HG03045 (cell line): ENCODE data around the gene HNRNPUL2.

ENCODE experiments used
- ATAC-seq: cut with Tn5 transposase; IDR thresholded peaks from one replicate; pipeline ENCODE4 v1.9.1; 2021; ENCODE audit warnings: mild to moderate bottlenecking, moderate library complexity; ENCODE audit not compliant: unreplicated experiment

The HNRNPUL2 gene

DNA sequence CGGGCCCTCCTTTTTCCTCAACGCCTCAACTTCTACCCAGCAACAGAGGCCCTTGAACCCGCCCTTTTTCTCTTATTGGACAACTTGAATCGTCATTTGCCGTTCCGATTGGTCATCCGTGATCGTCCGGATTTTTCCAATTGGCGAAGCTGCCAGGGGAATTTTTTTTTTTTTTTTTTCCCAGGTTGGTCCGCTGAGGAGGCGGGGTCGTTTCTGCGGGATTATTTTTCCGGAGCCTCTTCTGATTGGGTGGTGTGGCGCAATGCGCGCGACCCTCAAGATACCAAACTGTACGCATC, 564 bp upstream of the HNRNPUL2 start:
- ATAC-seq: peak; percentile 53

DNA sequence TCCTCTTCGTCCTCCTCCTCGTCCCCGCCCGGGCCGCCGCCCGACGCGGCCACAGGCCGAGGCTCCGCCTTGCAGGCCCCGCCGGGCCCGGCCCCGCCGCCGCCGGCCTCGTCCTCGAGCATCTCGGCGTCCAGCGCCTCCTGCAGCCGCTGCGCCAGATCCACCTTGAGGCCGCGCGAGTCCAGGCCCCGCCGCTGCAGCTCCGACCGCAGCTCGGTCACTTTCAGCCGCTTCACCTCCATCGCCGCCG, 417 bp downstream of the HNRNPUL2 start:
- ATAC-seq: no peak

DNA sequence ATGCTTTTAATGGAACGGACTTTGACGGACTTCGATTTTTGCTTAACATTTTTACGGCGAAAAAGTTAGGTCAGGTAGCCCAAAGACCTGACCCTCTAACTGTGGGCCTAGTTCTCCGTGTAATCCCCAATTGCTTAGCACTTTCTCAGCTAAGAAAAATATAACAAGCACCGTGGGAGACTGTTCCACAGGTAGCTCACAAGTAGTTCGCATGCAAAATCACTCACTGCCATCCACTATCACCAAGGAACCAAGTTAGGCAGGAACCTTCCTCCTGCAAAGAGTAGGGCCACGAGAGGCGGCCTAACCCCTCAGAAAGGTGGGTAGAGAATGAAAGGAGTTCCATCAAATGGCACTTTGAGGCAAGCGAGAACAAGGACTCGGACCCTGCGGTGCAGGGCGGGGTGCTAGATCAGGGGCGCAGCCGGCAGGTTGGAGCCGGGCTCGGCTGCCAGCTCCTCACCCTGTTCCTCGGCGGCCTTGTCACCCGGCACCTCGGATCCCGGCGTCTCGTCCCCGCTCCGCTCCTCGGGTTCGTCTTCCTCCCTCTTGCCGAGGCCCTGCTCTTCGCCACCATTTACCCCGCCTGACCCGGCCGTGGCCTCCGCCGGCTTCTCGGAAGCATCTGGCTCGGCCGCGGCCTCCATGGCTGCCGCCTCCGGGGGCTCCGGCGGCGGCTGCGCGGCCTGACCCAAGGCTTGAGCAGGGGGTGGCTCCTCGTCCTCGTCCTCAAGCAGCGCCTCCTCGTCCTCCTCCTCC, 922 bp downstream of the HNRNPUL2 start:
- ATAC-seq: peak; percentile 3

DNA sequence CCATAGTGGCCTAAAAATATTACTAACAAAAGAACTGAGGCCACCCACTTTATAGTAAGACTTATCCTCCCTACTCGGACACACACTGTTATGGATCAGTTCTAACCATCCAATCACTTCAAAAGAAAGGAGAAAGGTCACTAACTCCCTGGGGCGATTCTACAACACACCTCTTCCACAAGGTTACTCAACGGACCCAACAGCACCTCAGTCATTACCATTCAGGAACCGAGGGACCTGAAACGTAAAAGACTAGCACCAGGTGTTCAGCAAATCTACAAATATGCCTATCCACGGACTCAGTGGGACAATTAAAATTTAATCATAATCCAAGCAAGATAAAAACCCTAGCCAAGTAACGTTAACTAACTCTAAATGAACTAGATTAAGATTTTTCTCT, 1.6 kb downstream of the HNRNPUL2 start:
- no peak for ATAC-seq

DNA sequence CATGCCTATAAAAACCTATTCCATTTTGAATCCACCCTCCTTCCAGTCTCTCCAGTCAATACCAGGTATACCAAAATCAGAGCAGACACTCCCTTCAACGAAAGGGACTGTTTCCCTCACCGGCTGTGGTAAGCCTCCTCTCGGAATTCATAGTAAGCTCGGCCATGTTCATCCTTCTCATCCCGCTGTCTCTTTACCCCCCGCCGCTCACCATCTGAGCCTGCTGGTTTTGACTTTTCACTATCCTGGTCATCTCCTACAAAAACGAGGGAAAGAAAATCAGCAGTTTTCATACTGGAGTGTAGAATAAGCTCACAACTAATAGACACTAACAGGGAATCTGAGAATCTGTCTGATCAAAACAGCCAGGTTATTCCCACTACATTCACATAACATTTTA, 3.1 kb downstream of the HNRNPUL2 start:
- no peak for ATAC-seq

DNA sequence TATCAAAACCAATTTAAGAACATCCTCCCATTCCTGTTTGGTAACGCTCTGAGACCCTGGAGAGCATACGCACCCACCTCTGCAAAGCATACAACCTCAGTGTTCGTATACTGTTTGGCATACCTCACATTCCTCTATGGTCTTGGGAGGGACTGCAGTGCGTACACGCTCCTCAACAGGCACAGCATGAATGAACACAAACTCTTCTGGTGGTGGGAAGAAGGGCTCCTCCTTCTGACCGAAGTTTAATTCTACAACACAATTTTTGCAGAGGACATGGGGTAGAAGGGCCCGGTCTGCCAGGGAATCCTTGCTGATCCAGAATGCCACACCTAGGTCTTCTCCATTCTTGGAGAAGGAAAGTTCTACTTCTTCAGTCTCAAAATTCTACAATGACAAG, 5.3 kb downstream of the HNRNPUL2 start:
- ATAC-seq: no peak

DNA sequence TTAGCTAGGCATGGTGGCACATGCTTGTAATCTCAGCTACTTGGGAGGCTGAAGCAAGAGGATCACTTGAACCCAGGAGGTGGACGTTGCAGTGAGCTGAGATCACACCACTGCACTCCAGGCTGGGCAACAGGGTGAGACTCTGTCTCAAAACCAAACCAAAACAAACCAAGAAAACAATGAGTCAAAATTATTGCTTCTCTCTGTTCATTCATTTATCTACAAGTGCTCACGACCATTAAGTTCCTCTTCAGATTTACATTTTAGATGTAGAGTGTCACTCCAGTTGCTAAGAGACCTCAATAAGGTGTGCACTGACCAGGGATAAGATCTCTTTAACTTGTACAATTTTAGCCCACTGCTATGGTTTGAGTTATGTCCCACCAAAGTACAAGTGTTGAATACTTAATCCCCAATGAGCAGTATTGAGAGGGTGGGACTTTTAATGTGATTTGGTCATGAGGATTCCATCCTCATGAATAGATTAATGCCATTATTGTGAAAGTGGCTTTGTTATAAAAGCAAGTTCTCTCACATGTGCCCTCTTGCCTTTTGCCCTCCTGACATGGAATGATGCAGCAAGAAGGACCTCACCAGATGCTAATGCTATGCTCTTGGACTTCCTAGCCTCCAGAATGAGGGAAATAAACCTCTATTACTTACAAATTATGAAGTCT, 7.8 kb downstream of the HNRNPUL2 start:
- ATAC-seq: no peak

DNA sequence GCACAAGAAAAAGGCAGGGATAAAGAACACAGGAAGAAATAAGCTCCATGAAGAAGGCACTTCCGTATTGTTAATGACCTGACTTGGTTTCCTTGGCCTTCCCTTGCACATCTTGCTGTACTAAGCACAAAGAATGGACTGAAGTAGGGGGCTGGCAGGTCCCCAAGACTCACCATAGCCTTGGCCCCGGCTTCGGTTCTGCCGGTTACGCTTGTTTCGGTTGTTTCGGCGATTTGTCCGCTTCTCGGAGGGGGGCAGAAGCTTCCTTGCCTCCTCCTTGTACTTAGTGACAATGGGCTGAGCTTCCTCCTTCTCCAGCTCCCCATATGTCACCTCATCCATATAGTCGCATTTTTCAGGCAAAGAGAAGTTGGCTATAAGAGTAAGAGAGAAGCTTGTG, 10.4 kb downstream of the HNRNPUL2 start:
- ATAC-seq: no peak

DNA sequence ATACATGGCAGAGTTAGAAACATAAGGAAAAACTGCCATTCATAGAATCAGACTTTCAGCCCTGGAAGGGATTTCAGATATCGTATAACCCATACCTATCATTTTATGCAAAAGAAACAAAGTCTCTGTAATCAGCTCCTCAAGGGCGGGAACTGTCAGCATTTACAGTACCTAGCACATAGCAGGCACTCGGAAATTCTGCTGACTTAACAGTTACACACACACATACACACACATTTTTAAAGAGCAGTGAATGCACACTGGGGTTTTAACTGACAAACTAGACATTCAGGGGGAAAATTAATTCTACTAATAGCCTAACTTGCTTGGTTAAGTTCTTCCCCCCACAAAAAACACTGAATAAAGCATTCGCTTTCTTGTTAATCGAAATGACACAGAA, 11.1 kb downstream of the HNRNPUL2 start:
- ATAC-seq: no peak

DNA sequence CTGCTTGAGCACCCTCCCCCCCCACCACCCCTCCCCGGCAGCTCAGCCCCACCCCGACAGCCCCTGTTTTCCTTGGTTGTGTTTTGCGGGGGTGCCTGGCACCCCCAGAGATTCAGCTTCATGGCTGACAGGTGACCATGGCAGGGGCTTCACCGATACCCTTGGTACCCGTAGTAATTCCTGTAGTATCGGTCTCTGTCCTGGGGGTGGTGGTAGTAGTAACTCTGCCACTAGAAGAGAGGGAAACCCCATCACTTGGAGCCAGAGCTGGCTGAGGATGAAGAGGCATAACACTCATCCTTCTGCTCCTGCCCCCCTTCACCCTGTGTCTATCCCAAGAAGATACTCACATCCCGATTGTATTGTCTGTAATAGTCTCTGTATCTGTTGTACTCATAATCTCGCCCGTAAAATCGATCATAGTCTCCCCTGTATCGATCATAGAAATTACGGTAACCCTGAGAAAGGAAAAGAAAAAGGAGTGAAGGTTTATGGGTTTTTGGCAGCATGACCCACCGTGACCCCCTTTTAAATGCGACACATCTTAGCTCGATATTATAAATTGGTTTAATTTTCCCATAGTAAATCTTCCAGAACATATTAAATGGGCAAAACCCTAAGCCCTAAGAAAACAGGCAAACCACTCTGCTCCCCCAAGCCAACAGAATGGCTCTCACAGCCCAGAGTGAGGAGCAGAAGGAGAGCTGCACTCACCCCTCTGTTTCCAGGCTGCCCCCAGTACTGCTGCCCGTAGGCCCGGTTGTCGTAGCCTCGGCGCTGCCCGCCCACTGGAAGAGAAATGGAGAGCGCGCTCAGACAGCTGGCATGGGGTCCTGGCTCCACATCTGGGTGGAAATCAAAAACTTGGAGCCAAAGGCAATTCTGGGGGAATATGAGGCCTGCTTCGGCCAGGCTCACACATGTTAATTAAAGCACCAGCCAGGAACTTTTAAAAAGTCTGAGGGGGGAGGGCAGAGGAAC, 11.8 kb downstream of the HNRNPUL2 start:
- ATAC-seq: no peak

DNA sequence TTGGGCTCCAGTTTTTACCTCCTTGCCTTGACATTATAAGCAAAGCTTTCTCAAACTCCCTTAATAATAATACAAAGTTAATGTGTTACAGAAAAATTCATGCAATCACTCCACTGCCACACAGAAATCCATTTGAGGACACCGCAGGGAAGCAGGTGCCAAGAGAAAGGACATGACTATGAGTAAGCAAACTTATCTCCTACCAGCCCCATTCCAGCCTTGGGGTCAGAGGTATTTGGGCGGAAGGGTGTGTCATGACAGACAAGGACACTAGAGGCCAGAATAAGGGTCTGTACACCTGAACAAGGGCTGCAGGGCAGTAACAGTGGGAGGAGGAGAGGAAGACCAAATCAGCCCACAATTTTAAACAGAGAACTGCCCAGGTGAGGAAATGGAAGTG, 13.9 kb downstream of the HNRNPUL2 start:
- no peak for ATAC-seq

DNA sequence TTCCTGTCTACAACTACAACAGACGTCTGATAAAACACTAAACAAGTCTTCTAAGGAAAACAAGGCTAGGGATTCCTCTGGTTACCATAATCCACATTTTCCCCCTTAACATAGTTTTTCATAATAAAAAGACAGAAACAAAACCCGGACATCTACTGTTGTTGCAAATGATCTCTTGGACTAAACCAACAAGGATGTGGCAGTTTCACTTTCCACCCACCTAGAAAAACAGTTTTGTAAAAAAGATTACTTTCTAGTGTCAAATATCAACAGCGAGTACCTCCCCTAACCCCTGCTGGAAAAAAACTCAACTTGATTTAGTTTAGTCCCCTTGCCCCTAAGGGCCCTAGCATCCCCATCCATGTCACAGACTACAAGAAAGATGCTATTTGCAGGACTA, 14.4 kb downstream of the HNRNPUL2 start:
- no peak for ATAC-seq

DNA sequence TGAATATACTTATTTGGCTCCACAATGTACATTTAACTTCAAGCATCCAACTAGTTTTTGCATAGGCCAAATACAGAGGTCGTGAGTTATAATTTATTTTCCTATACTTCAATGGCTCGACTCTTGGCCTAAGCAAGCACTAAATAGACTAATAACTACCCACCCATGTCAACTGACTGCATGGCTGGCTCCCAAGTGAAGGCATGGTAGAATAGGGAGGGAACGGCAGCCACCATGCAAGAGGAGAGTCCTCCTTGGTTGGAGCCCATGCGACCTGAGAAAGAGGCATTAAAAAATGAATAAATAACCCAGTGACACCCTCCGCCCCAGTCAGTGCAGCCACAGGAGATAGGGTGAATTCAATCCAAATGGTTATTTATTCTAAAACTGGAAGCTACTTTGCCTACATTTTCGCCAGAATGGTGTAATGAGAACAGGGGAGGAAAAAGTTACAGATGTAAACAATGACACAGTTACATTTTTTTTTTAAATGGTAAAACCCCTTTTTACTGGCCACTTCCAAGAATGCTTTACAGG, 14.9 kb downstream of the HNRNPUL2 start:
- ATAC-seq: no peak

DNA sequence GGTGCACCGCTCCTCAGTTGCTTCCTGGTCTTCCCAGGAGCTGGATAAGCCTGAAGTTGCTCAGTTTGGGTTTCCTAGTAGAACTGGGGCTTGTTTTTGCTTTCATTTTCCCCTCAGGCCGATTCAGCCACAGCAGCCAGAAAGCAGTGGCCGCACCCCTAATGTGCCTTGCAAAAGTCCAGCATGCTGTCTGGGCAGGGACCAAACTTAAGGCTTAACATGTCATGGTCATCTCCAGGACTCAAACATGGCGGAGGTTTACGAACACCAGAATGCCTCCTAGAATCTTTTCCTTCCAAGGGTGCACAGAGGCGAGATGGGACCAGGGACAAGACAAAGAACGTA, 17.3 kb downstream of the HNRNPUL2 start:
- ATAC-seq: no peak

DNA sequence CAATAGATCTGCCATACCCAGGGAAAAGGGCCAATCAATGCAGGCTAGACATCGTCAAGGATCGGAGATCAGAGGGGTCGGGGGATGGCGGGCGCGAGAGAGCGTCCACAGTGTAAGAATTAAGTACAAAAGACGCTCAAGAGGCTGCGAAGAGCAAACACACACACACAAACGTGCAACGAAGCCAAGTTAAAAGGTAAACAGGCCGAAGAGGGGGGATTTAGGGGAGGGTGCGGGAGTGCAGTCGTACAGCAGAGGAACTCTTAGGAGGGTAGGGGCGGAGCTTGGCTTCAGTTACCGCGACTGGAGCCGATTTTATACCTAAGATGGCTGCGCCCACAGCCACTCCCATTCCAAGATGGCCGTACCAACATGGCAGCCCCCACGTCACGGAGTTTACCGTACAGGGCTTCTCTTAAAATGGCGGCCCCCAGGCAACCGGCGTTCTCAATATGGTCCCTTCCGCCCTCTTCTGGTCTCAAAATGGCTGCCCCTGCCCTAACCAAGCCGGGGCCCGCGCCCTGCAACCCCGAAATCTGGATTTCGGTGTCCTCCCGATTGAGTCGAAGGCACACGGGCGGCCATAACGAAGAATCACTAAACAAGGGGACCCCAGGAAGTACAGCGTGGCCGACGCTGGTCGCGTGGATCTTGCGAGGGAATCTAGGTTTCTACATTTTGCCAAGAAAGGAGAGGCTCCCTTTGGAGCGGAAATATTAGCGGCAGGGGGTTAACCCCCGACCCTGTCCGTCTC, 17.8 kb downstream of the HNRNPUL2 start:
- ATAC-seq: peak; percentile 72

DNA sequence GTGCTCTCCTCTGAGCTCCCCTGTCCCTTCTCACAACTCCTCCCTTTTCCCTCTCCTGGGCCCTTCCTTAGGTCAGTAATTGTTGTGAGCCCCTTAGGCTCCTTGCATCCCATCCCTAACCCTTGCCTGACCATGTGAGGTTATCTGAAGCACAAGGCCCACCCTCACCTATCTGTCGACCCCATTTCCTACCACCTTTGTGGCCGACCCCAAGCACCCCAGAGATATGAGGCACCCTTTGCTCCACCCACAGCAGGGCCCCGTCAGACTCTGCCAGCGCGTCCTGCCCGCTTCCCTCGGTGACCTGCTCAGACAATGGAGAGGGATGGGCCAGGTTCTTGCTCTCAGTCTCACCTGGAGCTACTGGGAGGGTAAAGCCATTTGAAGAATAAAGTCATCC, 18.5 kb downstream of the HNRNPUL2 start:
- ATAC-seq: no peak

DNA sequence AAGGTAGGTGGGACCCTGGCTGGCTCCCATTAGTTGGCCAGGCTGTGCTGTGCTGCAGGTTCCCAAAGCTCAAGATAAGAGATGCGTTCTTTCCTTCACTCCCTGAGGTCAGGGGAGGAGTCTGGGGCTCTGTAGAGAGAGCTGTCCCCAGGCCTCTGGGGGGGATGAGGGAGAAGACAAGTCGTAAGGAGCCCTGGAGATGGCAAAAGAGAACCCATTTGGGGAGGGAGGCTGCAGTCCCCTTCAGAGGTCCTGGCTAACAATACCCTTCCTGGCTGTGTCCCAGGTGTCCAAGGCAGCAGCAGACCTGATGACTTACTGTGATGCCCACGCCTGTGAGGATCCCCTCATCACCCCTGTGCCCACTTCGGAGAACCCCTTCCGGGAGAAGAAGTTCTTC, 18.9 kb downstream of the HNRNPUL2 start:
- no peak for ATAC-seq

DNA sequence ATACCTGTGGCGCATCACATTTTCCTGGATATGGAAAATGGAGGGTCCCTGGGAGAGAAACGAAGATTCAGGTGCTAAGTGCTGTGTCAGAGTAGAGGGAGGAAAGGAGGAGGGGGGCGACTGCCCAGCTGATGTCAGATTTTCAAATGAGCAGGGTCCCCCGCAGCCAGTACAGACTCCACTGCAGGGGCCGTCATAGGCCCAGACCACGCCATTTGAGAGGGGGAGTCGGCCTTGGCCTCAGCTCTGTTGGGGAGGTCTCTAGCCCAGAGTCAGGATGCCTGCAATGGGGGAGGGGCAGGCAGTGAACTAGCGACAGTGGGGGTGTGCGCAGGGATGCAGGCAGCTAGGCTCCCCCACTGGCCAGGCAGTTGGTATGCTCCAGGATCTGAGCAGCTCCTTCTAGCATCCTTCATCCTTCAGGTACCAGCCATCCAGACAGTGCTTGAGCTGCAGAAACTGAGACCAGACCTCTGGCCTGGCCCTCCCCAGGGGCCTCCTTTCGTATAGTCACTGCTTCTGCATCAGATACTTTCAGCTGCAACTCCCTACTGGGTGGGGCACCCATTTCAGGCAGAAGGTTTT, 19.9 kb downstream of the HNRNPUL2 start, which contains the start of the genes BSCL2 and GNG3:
Gene BSCL2 (minus strand): TSS at position 148 of the 585 bp plus-strand sequence. CDS start 229 bp downstream, outside the sequence.
Gene GNG3 (plus strand): TSS at position 400 of the 585 bp plus-strand sequence. CDS start 620 bp downstream, outside the sequence.
- ATAC-seq: no peak

DNA sequence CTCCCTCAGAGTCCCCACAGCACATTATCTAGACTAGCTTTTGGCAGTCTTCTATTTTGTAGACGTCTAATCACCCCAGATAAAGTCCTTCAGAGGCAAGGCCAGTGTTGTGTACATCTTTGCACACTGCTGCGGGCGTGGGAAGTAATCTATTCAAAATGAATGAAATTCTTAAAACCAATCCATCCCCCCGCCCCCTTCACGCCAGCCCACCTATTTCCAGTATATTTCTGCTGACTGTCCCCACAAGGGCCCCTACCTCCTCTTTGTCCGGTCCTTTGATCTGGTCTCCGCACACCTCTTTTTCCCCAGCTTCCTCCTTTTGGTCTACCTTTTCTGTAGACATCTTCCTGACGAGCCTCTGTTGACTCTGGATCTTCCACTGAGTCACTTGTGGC, 20.4 kb downstream of the HNRNPUL2 start:
- no peak for ATAC-seq
